ENCODE data around the gene GABRD. TPM values are rescaled to one million over a fixed set of nuclear protein-coding genes. Genes with fewer than 3 reads are reported as not detected.

Gene GABRD
- total RNA-seq, 1 donor from 2014 or later = not detected

GRCh38 chr1:1996207-1996651, 22.9 kb upstream of the GABRD start:
- no peak overlapping the region for H3K4me3 ChIP-seq (ENCODE audit: low read depth, low read length)
- peaks cover 9% of the 10 kb centered on the region for H3K27me3 ChIP-seq (ENCODE audit: control insufficient read depth, insufficient read depth, low read length)
- TF ChIP-seq CTCF (IDR thresholded peaks at IDR 0.05; ENCODE audit: insufficient read depth, low read length, poor library complexity, severe bottlenecking) = no peak
- no peak for DNase-seq (ENCODE audit: low read depth)
- no peaks in the 10 kb centered on the region for H3K36me3 ChIP-seq (ENCODE audit: control insufficient read depth, insufficient read depth, low read length)

GRCh38 chr1:1997576-1997975, 21.6 kb upstream of the GABRD start:
- no peak for DNase-seq (ENCODE audit: low read depth)
- no peak for TF ChIP-seq CTCF (IDR thresholded peaks at IDR 0.05; ENCODE audit: insufficient read depth, low read length, poor library complexity, severe bottlenecking)
- Histone ChIP-seq H3K4me3 (ENCODE audit: low read depth, low read length) (no peak overlapping the region), H3K27me3 (ENCODE audit: control insufficient read depth, insufficient read depth, low read length) (peaks cover 9% of the 10 kb centered on the region), H3K36me3 (ENCODE audit: control insufficient read depth, insufficient read depth, low read length) (no peaks in the 10 kb centered on the region)

DNA sequence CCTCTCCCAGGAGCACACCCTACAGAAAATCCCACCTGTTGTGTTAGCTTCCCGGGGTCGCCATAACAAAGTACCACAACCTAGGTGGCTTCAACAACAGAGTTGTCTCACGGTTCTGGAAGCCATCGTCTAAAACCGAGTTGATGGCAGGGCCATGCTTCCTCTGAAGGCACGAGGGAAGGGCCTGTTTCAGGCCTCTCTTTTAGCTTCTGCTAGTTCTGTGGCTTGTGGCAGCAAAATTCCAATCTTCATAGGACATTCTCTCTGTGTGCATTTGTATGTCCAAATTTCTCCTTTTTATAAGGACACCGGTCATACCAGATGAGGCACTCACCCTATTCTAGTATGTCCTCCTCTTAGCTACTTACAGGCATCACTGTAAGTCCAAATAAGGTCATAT, 18.7 kb upstream of the GABRD start:
- no peak for DNase-seq (ENCODE audit: low read depth)
- no peak for TF ChIP-seq CTCF (IDR thresholded peaks at IDR 0.05; ENCODE audit: insufficient read depth, low read length, poor library complexity, severe bottlenecking)
- H3K27me3 ChIP-seq (ENCODE audit: control insufficient read depth, insufficient read depth, low read length) = peaks cover 25% of the 10 kb centered on the region
- H3K36me3 ChIP-seq (ENCODE audit: control insufficient read depth, insufficient read depth, low read length) = no peaks in the 10 kb centered on the region
- no peak overlapping the region for H3K4me3 ChIP-seq (ENCODE audit: low read depth, low read length)

- TF ChIP-seq CTCF (IDR thresholded peaks at IDR 0.05; ENCODE audit: insufficient read depth, low read length, poor library complexity, severe bottlenecking) = no peak
- no peak for DNase-seq (ENCODE audit: low read depth)
Measured at GRCh38 chr1:2000850-2001249, 18.3 kb upstream of the GABRD start.

GRCh38 chr1:2001773-2002411, 17.3 kb upstream of the GABRD start:
- peaks cover 25% of the 10 kb centered on the region for H3K27me3 ChIP-seq (ENCODE audit: control insufficient read depth, insufficient read depth, low read length)
- no peak for DNase-seq (ENCODE audit: low read depth)
- H3K4me3 ChIP-seq (ENCODE audit: low read depth, low read length) = no peak overlapping the region
- no peaks in the 10 kb centered on the region for H3K36me3 ChIP-seq (ENCODE audit: control insufficient read depth, insufficient read depth, low read length)
- TF ChIP-seq CTCF (IDR thresholded peaks at IDR 0.05; ENCODE audit: insufficient read depth, low read length, poor library complexity, severe bottlenecking) = no peak

More at GRCh38 chr1:2000850-2001249, 18.3 kb upstream of the GABRD start:
- Histone ChIP-seq H3K36me3 (ENCODE audit: control insufficient read depth, insufficient read depth, low read length) (no peaks in the 10 kb centered on the region), H3K4me3 (ENCODE audit: low read depth, low read length) (no peak overlapping the region), H3K27me3 (ENCODE audit: control insufficient read depth, insufficient read depth, low read length) (peaks cover 25% of the 10 kb centered on the region)

All from kidney epithelial cell (primary cell).